Hematopoietic multipotent progenitor cell treated with erythropoietin and hydrocortisone succinate and interleukin-3 and kit ligand, for 15 days (in vitro differentiated cells): ENCODE results near the gene DCDC1.
"Not testable (repeated sequence)": the region's sequence is repeated elsewhere in the genome, so short reads cannot be mapped to it uniquely, and the experiment has no call there.

Experiments
- DNase-seq: peaks from one replicate; pipeline ENCODE4 v3.0.0-alpha.2; 2015; ENCODE audit warnings: low spot score

The DCDC1 gene

DNA sequence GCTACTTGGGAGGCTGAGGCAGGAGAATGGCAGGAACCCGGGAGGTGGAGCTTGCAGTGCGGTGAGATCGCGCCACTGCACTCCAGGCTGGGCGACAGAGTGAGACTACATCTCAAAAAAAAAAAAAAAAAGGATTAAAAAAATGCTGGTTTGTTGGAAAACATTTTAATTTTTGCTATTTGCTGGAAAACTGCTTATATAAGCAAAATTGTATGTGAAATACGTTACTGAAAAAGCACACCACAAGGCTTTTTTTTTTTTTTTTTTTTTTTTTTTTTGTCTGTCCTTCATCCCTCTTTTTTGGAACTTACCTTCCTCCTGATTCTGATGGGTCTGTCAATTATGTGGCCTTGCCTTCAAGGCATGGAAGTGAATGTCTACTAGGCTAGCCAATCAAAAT lies 40.8 kb downstream of the DCDC1 start:
- DNase-seq, result no peak

DNA sequence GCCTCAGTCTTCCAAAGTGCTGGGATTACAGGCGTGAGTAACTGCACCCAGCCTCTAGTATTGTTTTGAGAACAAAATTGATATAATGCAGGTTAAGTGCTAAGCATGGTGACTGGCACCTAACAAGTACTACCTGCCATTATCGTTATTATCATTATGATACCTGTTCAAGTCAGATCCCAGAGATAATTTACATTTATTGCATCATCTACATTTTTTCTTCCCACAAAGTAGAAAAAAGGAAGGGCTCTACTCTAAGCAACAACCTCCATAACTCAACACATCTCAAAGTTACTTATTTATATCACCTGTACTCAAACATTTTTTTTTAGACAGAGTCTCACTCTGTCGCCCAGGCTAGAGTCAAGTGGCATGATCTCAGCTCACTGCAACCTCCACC lies 42.1 kb downstream of the DCDC1 start:
- no peak for DNase-seq

DNA sequence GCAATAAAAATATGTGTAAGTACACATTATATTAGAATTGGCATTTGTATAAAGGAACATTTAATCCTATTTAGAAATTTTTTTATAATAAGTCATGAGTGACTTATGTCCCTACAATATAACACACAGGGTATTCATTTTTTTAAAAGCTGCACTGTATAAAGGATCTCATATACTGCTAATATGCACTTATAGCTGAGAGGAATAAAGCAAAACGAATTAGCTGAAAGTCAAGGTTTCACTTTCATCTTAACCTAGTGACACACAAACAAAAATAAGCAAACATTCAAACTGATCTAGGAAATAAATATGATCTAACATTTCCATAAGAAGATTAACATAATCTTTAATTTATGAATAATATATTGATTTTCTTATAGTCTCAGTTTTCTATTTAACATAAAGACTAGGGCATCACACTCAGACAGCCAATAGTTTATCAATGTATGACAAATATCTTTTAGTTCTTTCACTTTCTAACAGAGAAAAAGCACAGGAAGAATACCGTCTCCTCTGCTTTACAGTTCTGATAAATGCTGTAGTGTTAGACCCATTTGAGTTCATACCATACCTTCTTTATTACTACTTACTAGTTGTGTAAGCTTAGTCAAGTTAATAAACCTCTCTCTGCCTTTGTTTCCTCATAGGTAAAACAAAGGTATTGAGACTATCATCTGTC lies 42.9 kb downstream of the DCDC1 start:
- DNase-seq, result no peak

DNA sequence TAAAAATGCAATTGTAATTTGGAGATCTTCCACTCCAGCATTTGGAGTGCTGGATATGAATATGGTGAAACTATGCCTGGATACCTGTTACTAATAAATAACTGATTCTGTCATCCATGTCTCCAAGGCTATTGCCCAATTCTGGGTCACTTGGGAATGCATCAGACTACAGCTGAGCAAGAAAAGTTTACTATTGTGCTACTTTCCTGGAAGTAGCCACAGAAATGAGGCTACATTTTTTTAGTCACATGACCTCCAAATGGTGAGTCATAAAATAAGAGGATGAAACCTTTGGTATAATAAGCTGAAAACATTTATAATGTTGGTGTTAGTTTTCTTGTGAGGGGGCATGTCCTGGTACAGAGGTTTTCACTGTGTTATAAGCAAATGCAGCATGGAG lies 44.4 kb downstream of the DCDC1 start:
- DNase-seq, result no peak

DNA sequence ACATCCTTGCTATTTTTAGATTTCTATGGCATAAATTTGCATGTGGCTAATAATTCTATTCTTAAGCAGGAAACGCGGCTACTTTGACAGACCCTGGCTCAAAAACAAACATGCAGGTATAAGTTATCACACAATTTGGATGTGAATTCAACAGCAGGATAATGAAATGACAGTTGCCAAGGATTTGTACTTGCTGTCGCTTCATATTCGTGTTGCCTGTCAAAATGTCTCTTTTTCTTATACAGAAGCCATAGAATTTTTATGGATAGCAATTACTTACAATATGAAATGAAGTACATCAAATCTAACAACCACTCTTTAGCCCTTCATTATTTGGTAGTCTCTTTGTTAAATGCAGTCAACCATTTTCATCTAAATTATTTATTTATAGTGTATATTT lies 46.4 kb downstream of the DCDC1 start:
- DNase-seq, result no peak

DNA sequence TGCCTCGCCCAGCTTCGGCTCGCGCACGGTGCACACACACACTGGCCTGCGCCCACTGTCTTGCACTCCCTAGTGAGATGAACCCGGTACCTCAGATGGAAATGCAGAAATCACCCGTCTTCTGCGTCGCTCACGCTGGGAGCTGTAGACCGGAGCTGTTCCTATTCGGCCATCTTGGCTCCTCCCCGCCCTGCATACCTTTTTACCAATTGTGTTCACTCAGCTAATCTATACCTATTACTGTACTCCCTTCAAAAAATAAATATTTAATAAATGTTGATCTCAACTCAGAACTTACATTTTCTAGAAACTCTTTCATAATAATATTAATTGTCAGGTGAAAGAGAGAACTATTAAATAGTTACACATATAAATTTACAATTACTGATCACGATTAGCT lies 48.0 kb downstream of the DCDC1 start:
- DNase-seq, result not testable (repeated sequence)

DNA sequence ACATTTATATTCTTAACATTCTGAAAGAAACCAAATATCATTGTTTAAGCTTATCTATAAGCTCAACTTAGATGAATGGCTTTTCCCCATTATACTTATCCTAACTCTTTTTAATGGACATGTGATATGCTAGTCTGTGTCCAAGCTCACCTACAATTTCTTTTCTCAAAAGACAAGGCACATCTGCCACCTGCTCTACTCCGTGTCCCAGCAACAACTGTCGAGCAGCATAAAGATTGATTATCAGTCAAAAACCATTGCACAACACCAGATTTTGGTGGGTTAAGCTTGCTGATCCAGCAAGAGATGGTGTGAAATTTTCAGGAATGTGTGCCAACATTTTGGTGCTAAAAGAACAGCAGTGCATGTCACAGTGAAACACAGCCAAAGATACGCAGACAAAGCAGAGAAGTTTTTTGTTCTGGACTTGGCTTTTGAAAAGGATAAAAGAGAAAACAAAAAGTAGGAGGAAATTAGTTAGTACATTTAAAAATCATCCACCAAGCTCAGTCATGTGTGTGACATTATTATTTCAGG lies 65.8 kb downstream of the DCDC1 start:
- no peak for DNase-seq

DNA sequence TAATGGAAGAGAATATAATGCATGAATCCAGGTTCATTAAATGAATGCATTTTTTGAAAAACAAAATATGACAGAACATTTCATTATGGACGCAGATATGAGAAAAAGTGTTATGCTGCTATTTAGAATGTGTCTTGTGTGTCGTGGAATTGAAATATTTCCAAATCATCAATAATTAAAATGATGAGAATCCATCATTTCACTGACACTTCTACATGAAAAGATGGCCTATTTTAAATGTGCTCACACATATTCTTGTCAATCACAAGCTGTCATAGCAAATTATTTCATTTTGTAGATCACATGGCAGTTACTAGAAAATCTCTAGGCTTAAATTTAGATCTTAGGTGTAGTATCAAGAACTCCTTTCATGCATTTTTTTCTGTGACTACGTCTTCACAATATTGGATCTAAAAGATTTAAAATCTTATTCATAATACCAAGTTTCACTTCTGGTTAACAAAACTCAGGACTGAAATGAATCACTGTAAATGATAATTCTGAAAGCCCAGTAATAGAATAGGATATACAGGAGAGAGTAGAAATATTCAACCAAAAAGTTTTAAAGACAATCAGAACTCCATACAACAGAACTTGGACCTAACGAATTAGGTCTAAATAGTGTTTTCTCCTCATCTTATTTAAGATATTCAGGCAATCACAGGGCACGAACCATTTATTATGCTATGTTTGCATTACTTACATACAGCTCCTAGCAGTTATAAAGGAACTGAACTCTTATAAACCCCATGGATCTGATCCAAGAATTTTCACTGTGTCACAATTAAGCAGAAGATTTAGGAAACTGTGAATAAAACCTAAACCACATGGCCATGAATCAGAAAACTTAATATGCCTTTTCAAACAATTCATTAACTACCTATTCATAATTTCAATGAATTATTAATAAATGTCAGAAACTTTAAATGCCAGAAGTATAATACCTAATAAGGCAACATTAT lies 67.7 kb downstream of the DCDC1 start:
- DNase-seq, result no peak

DNA sequence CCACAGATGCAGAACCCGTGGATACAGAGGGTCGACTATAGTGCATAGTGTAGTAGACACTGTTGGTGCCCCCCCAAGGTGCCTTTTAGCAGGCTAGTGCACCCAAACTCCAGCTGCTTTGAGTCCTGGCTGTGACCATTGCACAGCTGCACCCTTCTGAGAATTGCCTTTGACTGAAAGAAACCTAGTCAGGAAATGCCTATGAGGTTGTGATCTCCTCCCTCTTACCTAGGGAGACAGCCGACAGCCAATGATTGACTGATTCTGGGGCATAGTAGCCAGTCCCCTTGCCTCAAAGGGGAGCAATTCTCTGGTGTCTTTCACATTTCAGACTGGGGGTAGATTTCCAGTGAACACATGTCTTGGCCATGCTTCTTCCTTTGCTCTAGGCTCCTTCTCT lies 74.2 kb downstream of the DCDC1 start:
- DNase-seq, result no peak

DNA sequence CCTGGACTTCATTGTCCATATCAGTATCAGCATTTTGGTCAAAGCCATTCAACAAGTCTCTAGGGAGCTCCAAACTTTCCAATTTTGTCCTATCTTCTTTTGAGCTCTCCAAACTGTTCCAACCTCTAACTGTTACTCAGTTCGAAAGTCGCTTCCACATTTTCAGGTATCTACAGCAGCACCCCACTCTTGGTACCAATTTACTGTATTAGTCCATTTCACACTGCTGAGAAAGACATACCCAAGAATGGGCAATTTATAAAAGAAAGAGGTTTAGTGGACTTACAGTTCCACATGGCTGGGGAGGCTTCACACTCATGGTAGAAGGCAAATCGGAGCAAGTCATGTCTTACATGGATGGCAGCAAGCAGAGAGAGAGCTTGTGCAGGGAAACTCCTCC lies 96.0 kb downstream of the DCDC1 start:
- not testable (repeated sequence) for DNase-seq

DNA sequence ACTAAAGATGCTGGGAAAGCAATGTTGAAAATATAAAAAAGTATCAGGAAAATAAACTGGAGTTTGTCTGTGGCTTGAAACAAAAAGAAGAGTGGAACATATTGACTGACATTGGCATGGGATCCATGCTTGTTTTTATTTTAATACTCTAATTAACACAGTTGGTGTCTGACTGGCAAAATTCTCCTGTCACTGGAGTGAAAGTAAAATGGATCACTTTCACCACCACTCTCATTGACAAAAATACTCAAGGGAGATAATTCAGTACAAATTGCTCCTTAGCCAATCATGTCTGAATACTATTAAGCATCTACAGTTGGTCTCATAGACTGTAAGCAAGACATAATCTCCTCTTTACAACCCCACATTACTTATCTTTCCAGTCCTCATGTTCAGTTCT lies 101.8 kb downstream of the DCDC1 start:
- DNase-seq, result no peak

DNA sequence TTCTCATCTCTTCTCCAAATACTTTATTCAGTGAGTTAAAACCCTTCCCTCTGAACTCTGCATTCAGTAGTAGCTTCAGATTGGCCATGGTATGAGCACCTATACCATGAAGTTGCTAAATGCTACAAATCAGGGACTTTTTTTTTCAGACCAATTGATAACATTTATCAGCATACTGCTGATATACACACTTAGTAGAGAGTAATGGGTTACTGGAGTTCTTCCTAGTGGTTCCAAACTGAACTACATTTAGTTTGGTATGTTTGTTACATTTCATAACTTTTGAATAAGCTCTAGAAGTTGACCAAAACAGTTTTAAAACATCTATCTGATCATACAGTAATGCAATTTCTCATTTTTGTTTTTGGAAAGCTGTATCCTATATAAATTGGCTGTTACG lies 104.7 kb downstream of the DCDC1 start:
- DNase-seq, result no peak

DNA sequence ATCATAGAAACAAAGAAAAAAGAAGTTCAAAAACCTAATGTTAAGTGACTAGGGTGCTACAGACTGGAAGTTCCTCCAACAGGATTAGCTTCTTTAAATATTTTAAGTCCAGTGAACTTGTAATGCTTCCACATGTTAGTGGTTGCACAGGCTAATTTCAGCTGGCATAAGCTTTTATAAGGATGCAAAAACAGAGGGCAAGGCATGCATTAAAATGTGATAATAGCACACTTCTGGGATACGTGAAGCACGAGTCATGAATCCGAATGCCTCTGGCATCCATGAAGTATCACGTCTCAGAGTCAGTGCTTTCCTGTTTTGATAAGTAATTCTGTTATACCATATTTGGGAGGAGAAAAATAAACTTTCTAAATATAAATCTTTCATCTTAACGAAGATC lies 106.8 kb downstream of the DCDC1 start:
- DNase-seq, result no peak

DNA sequence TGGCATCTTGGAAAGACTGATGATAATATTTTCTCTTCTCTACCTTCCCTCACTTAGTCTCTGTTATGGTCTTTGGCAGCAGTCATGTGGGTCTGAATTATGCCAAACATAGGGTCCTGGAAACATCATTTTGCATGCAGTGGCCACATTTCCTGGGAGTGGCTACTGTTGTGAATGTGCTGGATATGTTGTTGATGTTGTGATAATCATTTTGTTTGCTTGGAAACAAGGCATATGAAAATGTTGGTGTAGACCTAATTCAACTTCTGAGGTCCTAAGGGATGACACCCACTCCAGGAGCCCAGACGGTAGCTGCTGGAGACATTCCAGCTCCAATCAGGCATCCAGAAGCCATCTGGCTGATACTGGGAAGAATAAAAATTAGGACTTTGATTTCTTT lies 109.7 kb downstream of the DCDC1 start:
- DNase-seq, result no peak

DNA sequence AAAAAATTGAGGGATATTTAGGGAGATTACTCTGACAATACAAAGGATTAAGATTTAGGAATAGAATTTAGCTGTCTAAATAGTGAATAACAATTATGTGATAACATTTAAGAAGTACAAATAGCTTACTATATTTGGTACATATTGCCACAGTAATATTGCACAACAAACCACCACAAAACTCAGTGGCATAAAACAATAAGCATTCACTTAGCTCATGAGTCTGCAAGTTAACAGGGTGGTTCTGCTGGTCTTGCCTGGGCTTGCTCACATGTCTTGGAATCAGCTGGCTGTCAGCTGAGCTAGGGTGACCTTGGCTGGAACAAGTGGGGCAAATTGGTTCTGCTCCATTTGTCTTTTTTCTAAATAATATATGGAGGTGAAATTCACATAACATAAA lies 115.1 kb downstream of the DCDC1 start:
- no peak for DNase-seq

DNA sequence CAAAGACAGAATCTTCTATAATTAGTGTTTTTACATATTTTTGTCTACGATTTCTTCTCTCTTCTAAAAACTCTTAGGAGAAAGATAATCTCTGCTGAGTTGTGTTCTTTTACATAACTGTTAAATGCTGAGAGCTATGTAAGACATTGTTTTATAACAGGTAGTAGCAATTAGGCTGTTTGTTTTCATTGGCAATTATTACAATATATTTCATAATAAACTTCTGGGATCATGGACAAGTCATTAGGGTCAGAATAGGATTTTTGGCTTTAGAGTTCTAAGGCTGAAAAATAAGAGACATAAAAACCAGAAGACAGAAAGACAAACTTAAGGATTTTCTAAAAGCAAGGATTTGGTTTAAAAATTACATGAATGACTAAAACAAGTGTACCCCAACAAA lies 120.8 kb downstream of the DCDC1 start:
- no peak for DNase-seq

DNA sequence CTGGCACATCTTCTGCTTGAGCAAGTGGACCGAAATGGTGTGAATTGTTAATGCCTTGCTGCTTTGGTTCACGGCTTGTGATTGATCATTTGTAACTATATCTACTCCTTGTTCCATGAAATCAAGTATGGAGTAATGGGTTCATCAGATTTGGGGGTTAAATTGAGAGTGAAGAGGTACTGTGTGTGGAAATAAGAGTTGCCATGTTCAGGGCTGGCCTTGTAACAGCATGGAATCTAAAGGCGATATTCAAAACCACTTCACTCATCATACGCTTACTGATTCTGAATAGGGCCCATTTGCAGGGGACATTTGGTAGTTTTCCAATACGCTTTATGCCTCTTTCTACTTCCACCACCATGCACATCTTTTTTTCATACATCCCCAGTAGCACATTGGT lies 122.2 kb downstream of the DCDC1 start:
- no peak for DNase-seq

DNA sequence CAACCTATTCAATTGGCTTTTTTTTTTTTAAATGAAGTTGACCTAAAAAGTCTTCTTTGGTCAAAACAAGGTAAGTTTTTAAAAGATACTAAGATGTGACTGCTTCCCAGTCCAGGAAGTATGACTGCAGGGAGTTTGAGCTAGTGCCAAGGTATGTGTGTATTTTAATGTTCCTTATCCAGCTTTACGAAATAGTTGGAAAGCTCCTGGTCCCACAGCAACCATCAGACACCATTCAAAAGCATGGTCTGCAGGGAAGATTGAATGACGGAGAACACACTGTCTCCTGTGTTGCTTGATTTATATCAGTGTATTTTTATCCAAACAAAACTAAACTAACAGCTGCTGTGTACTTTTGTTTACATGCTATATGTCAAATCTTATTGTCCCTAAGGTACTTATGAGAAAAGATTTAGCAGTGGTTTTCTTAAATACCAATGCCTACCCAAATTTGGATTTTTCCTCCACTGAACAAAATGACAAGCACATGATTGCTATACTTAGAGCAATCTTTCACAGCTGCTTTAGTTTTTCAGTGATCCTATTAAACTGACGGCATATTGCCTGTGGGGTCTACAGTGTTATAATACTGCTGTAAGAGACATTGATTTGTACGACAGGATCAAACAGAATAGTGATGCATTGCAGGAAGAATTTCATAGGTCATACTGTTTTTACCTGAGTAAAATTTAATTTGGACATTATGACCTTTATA lies 122.9 kb downstream of the DCDC1 start:
- DNase-seq, result no peak

DNA sequence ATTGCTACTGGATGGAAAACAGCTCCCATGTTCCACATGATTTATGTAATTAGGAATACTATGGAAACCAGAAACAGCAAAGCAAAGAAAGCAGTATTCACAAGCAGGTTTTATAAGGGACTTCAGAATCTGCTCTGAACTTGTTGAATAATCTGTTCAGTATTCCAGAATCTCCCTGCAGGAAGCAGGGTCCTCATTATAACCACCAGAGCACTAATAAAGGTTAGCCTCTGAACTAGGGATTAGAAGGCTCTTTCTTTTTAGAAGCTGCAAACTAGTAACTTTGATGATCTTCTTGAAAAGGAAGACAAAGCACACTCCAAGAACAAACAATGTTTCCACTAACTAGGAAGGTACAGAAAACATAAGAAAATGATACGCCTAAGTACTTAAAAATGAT lies 125.8 kb downstream of the DCDC1 start:
- DNase-seq, result no peak

DNA sequence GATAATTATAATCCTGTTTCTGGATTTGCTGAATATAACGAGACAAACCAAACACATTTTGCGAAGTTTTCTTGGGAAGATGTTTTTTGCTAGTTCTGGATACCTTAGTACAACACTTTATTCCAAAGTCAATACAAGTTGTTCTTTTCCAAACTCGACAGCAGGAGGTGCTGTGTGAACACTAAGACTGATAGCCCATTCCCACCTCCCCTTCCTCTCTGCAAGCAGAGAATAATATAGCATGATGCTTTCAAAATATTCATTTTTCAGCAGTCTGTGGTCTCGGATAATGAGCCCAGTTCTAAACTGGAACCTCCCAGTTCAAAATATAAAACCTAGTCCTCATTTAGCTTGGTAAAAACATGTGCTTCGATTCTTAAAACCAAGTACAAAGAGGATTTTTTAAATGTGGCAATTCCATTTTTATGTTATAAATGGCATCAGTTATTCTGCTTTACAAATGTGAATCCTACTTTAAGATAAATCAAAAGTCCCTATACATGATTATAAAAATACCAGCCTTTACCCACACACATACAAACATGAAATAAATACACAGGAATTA lies 129.1 kb downstream of the DCDC1 start:
- peak; percentile 3 for DNase-seq

DNA sequence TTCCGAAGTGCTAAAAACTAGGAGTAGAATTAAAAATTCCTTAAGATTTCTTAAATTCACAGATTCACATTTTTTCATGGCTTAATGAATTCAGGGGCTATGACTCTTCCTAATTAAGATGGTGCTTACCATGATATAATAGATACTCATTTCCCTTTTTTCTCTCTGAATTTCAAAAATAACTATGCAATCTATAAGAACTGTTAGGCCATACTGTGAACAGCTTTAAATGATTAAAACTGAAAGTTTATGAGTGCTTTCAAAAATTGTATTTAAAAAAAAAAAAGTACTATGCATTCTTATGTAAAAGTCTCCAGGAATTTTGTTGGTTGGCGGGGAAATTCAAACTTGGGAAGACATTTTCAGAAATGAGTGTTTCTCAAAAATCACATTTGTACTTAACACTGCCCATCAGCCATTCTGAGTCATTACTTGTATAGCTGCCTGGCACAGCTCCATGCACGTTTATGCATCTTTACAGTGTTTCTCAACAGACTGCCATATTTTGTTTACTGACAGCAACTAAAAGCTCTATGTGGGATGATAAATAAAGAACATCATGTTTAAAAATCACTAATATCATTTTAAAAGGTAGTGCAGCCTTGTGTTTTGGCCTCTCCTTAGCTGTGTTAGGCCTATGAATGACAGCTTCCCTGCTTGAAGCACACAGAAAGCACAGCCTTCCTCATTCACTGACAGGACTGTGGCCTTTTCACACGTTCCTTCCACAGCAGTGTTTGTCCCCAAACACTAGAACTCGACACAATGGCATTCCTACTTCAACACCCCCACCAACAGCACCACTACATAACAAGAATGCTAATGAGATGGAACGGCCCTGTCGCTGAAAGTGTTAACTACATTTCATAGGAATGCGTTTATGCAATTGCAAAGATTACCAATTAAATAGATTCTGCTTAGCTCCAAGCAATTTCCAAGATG lies 131.4 kb downstream of the DCDC1 start:
- no peak for DNase-seq
